Breast epithelium (tissue), 3 donors: ENCODE measurements around the gene PIRT.

Experiments used
- CTCF ChIP-seq, 3 donors: fragments of 450-650 bp; IDR thresholded peaks; one replicate each; pipeline ENCODE4 v1.5.1; 2016 to 2017; ENCODE audit warnings: antibody characterized with exemption in 3 of 3, mild to moderate bottlenecking in 3 of 3, moderate library complexity in 3 of 3
- POLR2A ChIP-seq: fragments of 450-650 bp; IDR thresholded peaks from one replicate; pipeline ENCODE4 v1.6.1; 2016; ENCODE audit warnings: antibody characterized with exemption, mild to moderate bottlenecking, moderate library complexity

- no peak for TF ChIP-seq POLR2A
- TF ChIP-seq CTCF (IDR thresholded peaks at IDR 0.05) = no peak
These were observed 13.0 kb downstream of the PIRT start for GRCh38 chr17:10824874-10825273.
